HG03442 (cell line): Measurements from ENCODE around the gene SLC8A1.

Experiments used
- ATAC-seq: cut with Tn5 transposase; IDR thresholded peaks from one replicate; pipeline ENCODE4 v1.9.1; 2021; ENCODE audit warnings: mild to moderate bottlenecking, moderate library complexity; ENCODE audit not compliant: unreplicated experiment

Gene SLC8A1

GRCh38 chr2:40451918-40452605 is at the start of gene SLC8A1:
TSS of gene SLC8A1 (minus strand) at chr2:40452090.
- ATAC-seq, result no peak

DNA sequence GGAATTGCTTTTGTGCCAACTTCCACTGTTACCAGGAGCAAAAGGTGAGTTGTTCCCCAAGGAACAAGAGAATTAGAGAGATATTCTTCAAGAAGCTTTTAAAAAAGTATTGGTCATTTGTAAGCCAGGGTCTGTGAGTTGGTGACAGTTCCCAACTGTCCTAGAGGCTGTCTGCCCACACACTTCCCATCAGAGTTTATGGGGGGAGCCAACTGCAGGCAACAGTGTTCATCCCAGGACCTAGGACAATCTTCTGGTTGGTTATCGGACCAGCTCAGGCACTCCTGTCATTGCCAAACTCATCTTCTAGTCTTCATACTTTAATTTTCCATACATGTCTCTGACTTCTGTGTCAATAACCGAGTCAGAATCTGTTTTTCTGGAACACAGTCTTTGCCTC is 47.5 kb upstream of the SLC8A1 start:
- no peak for ATAC-seq

DNA sequence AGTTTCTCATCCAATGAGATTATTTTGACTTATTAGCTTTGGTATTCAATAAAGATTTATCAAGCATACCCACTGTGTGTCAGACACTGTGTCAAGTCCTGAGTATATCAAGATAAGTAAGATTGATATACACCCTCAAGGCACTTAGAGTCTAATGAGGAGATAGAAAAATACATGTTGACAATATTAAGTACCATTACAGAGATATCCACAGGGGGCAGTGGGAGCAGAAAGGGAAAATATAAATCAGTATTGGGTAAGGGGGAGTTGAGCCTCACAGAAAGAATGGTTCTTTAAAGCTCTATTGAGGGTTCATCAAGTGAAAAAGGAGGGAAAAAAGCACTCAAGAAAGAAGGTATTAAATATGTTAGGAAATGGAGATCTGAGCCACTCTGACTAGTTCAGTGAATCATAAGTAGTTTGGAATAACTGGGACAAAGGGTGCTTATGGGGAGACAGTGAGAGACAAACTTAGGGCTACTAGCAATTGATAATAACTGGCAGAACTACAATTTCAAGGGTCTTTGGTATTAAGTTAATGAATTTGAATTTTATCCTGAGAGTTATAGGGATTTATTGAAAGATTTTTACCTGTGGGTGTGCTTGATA is 45.5 kb upstream of the SLC8A1 start:
- no peak for ATAC-seq

GRCh38 chr2:40489678-40489960 is 37.7 kb upstream of the SLC8A1 start:
- ATAC-seq, result no peak

GRCh38 chr2:40488927-40489677 is 37.2 kb upstream of the SLC8A1 start:
- no peak for ATAC-seq

GRCh38 chr2:40488101-40488601 is 36.3 kb upstream of the SLC8A1 start:
- ATAC-seq, result no peak

GRCh38 chr2:40487602-40488001 is 35.7 kb upstream of the SLC8A1 start:
- no peak for ATAC-seq

DNA sequence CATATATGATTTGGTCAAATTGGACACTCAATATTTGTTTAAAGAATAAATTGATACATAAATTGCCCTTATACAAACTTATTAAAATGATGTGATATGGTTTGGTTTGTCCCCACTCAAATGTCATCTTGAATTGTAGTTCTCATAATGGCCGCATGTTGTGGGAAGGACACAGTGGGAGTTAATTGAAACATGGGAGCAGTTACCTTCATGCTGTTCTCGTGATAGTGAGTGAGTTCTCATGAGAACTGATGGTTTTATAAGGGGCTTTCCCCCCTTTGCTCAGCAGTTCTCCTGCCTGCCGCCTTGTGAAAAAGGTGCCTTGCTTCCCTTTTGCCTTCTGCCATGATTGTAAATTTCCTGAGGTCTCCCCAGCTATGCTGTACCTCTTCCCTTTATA is 34.0 kb upstream of the SLC8A1 start:
- no peak for ATAC-seq

DNA sequence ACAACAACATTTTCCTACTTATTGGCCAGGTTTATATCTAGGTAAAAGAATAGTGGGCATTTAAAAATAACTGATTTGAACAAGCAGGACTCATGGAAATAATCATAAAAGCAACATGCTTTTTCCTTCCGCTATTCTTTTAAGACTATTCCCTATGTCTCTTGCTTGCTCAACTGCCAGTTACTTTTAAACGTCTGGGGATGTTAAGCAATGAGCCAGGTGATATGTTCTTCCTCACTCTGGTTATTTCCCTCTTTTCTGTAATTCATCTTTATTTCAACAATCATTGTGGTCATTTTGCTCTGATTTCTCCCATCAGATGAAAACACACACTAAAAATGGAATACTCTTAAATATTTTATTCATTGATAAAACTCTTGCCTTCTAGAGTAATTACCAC is 33.4 kb upstream of the SLC8A1 start:
- ATAC-seq, result no peak

DNA sequence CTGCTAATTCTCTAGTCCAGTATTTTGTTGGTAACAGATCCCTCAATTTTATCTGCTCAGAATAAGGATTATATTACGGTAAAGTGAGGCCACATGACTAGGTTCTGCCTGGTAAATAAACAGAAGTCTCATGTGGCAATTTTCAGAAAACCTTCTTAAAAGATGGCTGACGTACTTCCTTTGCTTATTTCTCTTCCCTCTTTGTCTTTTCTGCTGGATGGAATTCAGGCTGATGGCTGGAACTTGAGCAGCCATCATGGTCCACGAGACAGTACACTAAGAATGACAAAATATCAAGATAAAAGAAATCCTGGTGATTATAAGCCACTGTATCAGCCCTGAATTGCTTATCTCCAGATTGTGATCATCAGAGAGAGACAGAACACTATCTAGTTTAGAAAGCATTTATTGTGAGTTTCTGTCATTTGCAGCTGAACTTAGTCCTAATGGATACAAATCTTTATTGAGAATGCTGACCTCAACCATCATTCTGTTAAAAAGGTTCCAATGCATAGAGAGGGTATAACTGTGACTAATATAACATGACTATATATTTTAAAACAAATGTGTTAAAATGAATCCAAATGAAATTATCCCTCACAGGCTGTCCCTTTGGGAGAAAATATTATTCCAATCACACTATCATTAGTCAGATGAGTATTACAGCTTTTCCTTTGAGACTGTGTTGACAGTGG is 31.8 kb upstream of the SLC8A1 start:
- ATAC-seq, result no peak

- no peak for ATAC-seq
Measured at GRCh38 chr2:40480596-40480995, 28.7 kb upstream of the SLC8A1 start.

GRCh38 chr2:40480073-40480472 is 28.2 kb upstream of the SLC8A1 start:
- ATAC-seq, result no peak

GRCh38 chr2:40477361-40477760 is 25.5 kb upstream of the SLC8A1 start:
- ATAC-seq, result no peak

DNA sequence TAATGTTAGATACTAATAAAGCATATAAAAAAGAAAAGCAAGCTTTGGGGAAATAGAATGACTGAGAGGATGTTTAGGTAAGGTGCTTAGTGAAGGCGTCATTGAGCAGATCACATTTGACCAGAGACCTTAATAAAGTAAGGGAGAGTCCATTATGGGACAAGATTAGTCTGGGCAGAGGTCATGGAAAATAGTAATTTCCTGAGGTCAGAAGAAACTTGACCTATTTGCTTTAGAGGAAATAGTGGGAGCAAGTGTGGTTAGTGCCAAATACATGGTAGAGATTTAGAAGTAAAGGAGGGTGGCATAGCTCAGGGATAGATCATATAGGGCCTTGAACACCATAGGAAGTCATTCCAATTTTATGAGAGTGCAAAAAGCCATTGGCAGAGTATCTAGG is 24.5 kb upstream of the SLC8A1 start:
- no peak for ATAC-seq

DNA sequence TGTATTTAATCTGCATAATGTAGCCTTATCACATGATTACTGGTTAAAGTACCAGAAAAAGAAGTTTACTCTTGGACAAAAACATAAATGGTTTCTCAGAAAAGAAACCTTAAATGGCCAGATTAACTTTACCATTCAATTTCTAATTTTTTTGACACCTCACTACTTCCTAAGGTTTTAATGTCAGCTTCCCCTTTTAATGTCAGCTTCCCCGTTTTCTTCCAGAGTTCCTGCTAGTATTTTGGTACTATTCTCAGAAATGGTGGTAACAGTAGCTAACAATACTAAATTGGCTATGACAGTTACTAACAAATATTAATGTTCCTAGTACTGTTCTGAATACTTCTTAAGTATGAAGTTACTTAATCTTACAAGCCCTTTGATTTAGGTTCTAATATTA is 22.4 kb upstream of the SLC8A1 start:
- ATAC-seq, result no peak

- no peak for ATAC-seq
Measured at GRCh38 chr2:40471866-40472265, 20.0 kb upstream of the SLC8A1 start.

DNA sequence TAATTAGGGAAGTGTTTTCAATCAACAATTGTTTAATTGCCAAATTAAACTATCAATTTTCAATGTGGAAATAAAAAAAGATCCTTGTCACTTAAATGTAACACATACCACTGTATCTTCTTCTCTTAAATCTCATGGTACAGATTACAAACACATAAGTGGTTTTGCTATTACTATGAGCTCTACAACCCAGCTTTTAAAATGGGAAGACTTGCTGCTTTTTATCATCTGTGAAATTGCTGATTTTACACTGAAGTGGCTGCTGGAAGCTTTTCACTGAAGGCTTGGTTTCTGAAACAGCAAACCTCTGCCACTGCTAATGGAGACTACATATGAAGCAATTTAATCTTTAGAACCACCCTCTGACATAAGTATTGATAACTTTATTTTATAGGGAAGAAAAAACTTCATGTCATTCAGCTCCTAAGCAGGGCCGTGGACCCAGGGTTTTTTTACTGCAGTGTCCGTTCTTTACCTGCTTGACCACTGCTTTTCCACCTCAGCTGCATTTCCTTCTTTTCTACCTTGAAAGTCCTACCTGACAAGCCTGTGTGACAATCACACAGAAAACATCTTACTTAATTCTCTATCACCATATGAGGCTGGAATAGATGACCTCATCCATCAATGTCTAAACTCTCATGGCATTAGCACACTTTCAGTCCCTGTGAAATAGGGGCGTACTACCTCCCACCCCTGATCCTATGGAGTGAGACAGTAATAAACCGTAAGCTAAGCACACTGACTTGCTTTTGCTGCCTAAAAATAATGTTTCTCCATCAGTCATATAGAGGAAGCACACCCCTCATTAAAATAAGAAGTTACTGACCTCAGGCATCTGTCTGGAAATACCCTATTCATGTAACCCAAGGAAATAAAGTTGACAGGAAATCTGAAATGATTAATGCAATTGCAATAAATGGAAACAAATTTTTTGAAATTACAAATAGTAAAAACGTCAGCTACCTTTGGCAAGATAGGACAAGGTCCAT is 19.2 kb upstream of the SLC8A1 start:
- ATAC-seq, result no peak

DNA sequence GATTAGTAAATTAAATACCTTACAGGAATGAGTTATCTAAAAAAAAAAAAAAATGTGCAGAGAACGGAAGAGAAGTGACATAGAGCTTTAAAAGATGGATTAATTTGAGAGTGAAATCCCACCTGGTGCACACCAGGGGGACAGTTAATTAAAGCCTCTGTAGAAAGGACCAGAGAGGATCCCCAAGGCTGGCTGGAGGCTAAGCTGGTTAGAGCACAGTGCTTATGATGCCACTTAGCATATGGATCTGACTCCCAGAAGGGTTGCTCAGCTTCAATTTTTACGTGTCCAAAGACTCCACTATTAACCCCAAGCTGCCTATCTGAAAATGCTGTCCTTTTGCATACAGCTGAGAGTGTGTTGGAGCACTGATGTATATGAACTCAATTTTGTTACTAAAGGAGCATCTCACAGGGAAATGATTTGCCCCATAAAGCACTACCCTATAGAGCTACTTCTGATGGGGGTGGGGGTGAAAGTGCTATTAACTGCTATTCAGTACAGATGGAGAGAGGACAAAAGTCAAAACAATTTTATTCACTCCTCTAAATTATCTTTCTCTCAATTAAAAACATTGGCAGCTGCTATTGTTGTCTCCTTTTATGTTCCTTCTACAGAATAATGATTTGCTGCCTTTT is 15.2 kb upstream of the SLC8A1 start:
- ATAC-seq, result no peak

DNA sequence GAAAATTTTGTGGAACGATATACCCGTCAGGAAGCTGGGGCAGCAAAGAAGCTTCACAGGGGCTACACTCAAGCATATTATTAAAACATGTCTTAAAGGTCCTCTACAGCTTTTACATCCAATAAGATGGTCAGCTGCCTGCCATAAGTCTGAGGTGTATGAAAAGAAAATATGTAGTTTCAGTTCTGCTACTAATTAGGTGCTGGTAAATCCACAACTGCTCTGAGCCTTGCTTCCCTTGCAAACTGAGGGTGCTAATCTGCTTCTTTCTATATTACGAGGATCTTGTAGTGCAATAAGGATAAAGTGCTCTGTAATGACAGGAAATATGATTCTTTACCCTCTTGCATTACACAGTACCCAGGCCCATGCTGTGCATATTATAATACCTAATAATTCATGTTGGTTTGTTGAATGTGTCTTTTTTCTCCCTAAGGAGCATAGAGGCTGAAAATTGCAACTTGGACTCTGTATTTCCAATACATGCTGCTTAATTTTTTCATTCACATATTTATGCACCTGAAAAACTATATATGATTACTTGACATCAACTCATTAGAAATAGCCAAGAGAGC is 14.5 kb upstream of the SLC8A1 start:
- ATAC-seq, result no peak

GRCh38 chr2:40463112-40463511 is 11.2 kb upstream of the SLC8A1 start:
- no peak for ATAC-seq
